RWPE2 (cell line): Measurements from ENCODE around the gene DOK6.

Experiments used
- ATAC-seq: fragments of 200-7000 bp; cut with Tn5 transposase; 3 replicates; pipeline ENCODE4 v1.9.1; 2021; ENCODE audit warnings: low read depth
- DNase-seq: peaks from one replicate; pipeline ENCODE4 v3.0.0-alpha.2; 2020; ENCODE audit warnings: low spot score
- H3K27ac ChIP-seq: fragments of 450-650 bp; 2 replicates; pipeline ENCODE4 v1.5.1; 2017; ENCODE audit warnings: mild to moderate bottlenecking; ENCODE audit not compliant: poor library complexity, severe bottlenecking
- H3K27me3 ChIP-seq: fragments of 250-450 bp; sonication (Bioruptor Pico); 2 replicates; pipeline ENCODE4 v1.5.1; 2021; ENCODE audit warnings: mild to moderate bottlenecking, moderate library complexity; ENCODE audit not compliant: insufficient read depth, poor library complexity, severe bottlenecking
- H3K36me3 ChIP-seq: fragments of 250-450 bp; sonication (Bioruptor Pico); 2 replicates; pipeline ENCODE4 v1.5.1; 2020; ENCODE audit warnings: low read depth, mild to moderate bottlenecking, moderate library complexity
- H3K4me1 ChIP-seq: fragments of 250-450 bp; sonication (Bioruptor Pico); 2 replicates; pipeline ENCODE4 v1.5.1; 2021; ENCODE audit warnings: mild to moderate bottlenecking, moderate library complexity; ENCODE audit not compliant: insufficient read depth, poor library complexity, severe bottlenecking
- H3K4me3 ChIP-seq: fragments of 250-450 bp; sonication (Bioruptor Pico); 2 replicates; pipeline ENCODE4 v1.5.1; 2021; ENCODE audit warnings: mild to moderate bottlenecking, moderate library complexity; ENCODE audit not compliant: severe bottlenecking
- H3K9me3 ChIP-seq: fragments of 250-450 bp; sonication (Bioruptor Pico); 2 replicates; pipeline ENCODE4 v1.5.1; 2021; ENCODE audit warnings: mild to moderate bottlenecking, moderate library complexity; ENCODE audit not compliant: severe bottlenecking
- CTCF ChIP-seq: fragments of 450-650 bp; IDR thresholded peaks from one replicate; pipeline ENCODE4 v1.5.1; 2017; ENCODE audit warnings: mild to moderate bottlenecking, moderate library complexity; ENCODE audit not compliant: poor library complexity, severe bottlenecking

Gene DOK6

GRCh38 chr18:69757733-69758132, 357.0 kb downstream of the DOK6 start:
- DNase-seq (no peak), ATAC-seq (0 out of 3 replicates have a peak, but pooled peaks have one; percentile 40)
- no peak overlapping the region for H3K4me3 ChIP-seq

GRCh38 chr18:69758458-69758857, 357.8 kb downstream of the DOK6 start:
- Histone ChIP-seq H3K4me1 (no peaks in the 10 kb centered on the region), H3K36me3 (no peaks in the 10 kb centered on the region), H3K9me3 (no peaks in the 10 kb centered on the region), H3K27ac (no peak overlapping the region), H3K27me3 (peaks cover 7% of the 10 kb centered on the region), H3K4me3 (no peak overlapping the region)
- DNase-seq (no peak), ATAC-seq (no peak)
- TF ChIP-seq CTCF = no peak

More at GRCh38 chr18:69757733-69758132, 357.0 kb downstream of the DOK6 start:
- H3K27ac ChIP-seq = no peak overlapping the region
- no peaks in the 10 kb centered on the region for H3K9me3 ChIP-seq
- TF ChIP-seq CTCF = no peak
- H3K27me3 ChIP-seq = peaks cover 7% of the 10 kb centered on the region
- no peaks in the 10 kb centered on the region for H3K36me3 ChIP-seq
- no peaks in the 10 kb centered on the region for H3K4me1 ChIP-seq

- H3K27ac ChIP-seq = no peak overlapping the region
- peaks cover 7% of the 10 kb centered on the region for H3K27me3 ChIP-seq
- H3K4me3 ChIP-seq = no peak overlapping the region
- TF ChIP-seq CTCF = no peak
- H3K36me3 ChIP-seq = no peaks in the 10 kb centered on the region
- H3K9me3 ChIP-seq = no peaks in the 10 kb centered on the region
- DNase-seq (no peak), ATAC-seq (no peak)
- no peaks in the 10 kb centered on the region for H3K4me1 ChIP-seq
These were observed 358.4 kb downstream of the DOK6 start for GRCh38 chr18:69759046-69759445.

DNA sequence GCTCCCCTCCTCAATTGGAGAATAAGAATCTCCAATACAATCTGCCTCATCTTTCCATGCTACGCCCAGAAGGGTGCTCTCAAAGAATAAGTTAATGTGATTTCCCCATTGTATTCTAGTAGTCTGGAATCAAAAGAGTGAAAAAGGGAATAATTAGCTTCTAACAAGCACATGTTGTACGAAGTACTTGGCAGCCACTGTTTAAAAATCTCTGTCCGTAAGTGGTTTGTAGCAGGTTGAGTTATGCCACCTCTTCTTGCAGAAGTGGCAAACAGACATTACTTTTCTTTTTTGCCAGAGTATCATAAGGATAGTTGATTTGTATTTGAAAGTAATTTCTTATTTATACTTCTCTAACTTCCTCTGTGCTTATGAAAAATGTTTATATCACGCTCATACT, 362.3 kb downstream of the DOK6 start:
- H3K4me3 ChIP-seq = no peak overlapping the region
- DNase-seq = no peak
- H3K4me1 ChIP-seq = no peaks in the 10 kb centered on the region
- no peak overlapping the region for H3K27ac ChIP-seq
- no peaks in the 10 kb centered on the region for H3K36me3 ChIP-seq
- H3K9me3 ChIP-seq = no peaks in the 10 kb centered on the region
- ATAC-seq = no peak
- H3K27me3 ChIP-seq = peaks cover 7% of the 10 kb centered on the region
- TF ChIP-seq CTCF = no peak

DNA sequence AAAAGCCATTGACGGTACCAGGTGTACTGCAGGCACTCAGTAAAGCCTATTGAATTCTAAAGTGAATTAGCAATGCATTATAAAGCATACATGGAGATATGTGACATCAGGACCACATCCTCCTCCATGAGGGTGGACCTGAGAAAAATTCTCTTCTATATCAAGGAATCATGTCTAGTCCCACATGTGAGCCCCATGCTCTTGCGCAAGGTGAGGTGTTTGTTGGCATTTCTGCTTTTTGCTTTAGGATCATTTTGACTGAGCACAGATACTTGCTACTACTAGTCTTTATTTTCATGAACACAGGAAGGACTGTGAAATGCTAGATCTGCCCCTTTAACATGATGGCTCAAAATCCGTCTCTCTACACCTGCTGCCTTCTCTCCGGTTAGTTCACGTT, 363.1 kb downstream of the DOK6 start:
- ATAC-seq (no peak), DNase-seq (no peak)
- H3K27ac ChIP-seq = no peak overlapping the region
- H3K4me3 ChIP-seq = no peak overlapping the region
- H3K27me3 ChIP-seq = peaks cover 5% of the 10 kb centered on the region
- no peaks in the 10 kb centered on the region for H3K9me3 ChIP-seq
- no peak for TF ChIP-seq CTCF
- H3K4me1 ChIP-seq = no peaks in the 10 kb centered on the region
- no peaks in the 10 kb centered on the region for H3K36me3 ChIP-seq
